ENCODE results near the gene RCCD1. TPM values are rescaled to one million over a fixed set of nuclear protein-coding genes. Genes with fewer than 3 reads are reported as not detected.

RCCD1 gene
- total RNA-seq, 1 donor from 2014 or later: 17.9 TPM

- DNase-seq: no peak
Observed at GRCh38 chr15:90945091-90945490, 9.6 kb upstream of the RCCD1 start.

GRCh38 chr15:90946538-90946937 is 8.1 kb upstream of the RCCD1 start:
- no peak for DNase-seq

- no peak for DNase-seq
Observed at GRCh38 chr15:90946941-90947576, 7.6 kb upstream of the RCCD1 start.

- no peak for DNase-seq
Observed at GRCh38 chr15:90947577-90948357, 6.9 kb upstream of the RCCD1 start.

- no peak for DNase-seq
Observed at GRCh38 chr15:90948506-90948905, 6.2 kb upstream of the RCCD1 start.

- DNase-seq: no peak
Observed at GRCh38 chr15:90949979-90950675, 4.6 kb upstream of the RCCD1 start.

GRCh38 chr15:90950676-90951075 is 4.0 kb upstream of the RCCD1 start:
- no peak for DNase-seq

GRCh38 chr15:90952901-90953677 is 1.6 kb upstream of the RCCD1 start:
- DNase-seq: no peak

GRCh38 chr15:90953947-90954711 is 555 bp upstream of the RCCD1 start:
- DNase-seq: no peak

GRCh38 chr15:90955624-90956273 is 1.1 kb downstream of the RCCD1 start:
- DNase-seq: no peak

- DNase-seq: peak; percentile 70
Observed at GRCh38 chr15:90956274-90957030, 1.8 kb downstream of the RCCD1 start.

- peak; percentile 52 for DNase-seq
Observed at GRCh38 chr15:90957031-90957790, 2.5 kb downstream of the RCCD1 start.

- DNase-seq: no peak
Observed at GRCh38 chr15:90957791-90958190, 3.1 kb downstream of the RCCD1 start.

- no peak for DNase-seq
Observed at GRCh38 chr15:90959028-90959595, 4.4 kb downstream of the RCCD1 start.

GRCh38 chr15:90959894-90960293 is 5.2 kb downstream of the RCCD1 start:
- DNase-seq: peak; percentile 60

- no peak for DNase-seq
Observed at GRCh38 chr15:90960298-90961091, 5.8 kb downstream of the RCCD1 start.

- DNase-seq: no peak
Observed at GRCh38 chr15:90962021-90962420, 7.3 kb downstream of the RCCD1 start.

- no peak for DNase-seq
Observed at GRCh38 chr15:90966262-90966661, 11.6 kb downstream of the RCCD1 start.
